Right renal pelvis (tissue), 4 donors: ENCODE data around the gene MICOS13. TPM values are rescaled to one million over a fixed set of nuclear protein-coding genes. Genes with fewer than 3 reads are reported as not detected.
"Not testable (repeated sequence)": the region's sequence is repeated elsewhere in the genome, so short reads cannot be mapped to it uniquely, and the experiment has no call there.

ENCODE experiments used
- DNase-seq, 4 donors: peaks; one replicate each; pipeline ENCODE4 v3.0.0-alpha.2; 2013; ENCODE audit warnings: low read depth in 4 of 4, low spot score in 3 of 4, missing footprints in 1 of 4
- polyA plus RNA-seq, 4 donors: library from polyadenylated mRNA; unstranded; fragments of 120-200 nt; gene quantifications; one replicate each; pipeline ENCODE4 v1.2.1, GENCODE V29; 2013; ENCODE audit not compliant: insufficient read length in 4 of 4

The MICOS13 gene
- polyA plus RNA-seq, 4 donors = 34.0 to 57.9 (median 38.4) TPM

DNA sequence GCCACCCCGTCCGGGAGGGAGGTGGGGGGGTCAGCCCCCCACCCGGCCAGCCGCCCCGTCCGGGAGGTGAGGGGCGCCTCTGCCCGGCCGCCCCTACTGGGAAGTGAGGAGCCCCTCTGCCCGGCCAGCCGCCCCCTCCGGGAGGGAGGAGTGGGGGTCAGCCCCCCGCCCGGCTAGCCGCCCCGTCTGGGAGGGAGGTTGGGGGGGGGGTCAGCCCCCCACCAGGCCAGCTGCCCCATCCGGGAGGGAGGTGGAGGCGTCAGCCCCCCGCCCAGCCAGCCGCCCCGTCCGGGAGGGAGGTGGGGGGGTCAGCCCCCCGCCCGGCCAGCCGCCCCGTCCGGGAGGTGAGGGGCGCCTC lies 21.7 kb upstream of the MICOS13 start:
- not testable (repeated sequence) for DNase-seq

DNA sequence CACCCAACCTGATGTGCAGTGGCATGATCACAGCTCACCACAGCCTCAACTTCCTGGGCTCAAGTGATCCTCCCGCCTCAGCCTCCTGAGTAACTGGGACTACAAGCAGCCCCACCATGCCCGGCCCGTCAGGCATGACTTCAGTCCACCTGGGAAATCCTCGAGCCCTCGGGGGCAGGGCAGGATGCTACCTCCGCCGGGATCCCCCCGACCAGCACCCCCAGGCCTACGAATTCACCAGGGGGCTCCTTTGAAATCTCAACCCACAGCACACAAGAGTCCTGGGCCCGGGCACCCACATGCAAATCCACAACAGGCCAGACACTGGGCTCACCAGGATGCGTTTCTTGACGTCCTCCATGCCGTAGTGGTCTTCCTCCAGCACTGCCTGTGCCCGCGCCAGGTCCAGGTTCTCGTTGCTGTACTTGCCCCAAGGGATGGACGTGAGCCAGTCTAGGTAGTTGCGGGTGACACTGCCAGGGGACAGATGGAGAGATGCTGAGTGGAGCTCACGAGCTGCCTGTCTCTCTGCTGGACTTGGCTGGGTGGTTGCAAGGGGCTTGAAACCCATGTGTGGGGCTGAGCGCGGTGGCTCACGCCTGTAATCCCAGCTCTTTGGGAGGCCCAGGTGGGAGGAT lies 20.3 kb upstream of the MICOS13 start:
- DNase-seq = no peak

DNA sequence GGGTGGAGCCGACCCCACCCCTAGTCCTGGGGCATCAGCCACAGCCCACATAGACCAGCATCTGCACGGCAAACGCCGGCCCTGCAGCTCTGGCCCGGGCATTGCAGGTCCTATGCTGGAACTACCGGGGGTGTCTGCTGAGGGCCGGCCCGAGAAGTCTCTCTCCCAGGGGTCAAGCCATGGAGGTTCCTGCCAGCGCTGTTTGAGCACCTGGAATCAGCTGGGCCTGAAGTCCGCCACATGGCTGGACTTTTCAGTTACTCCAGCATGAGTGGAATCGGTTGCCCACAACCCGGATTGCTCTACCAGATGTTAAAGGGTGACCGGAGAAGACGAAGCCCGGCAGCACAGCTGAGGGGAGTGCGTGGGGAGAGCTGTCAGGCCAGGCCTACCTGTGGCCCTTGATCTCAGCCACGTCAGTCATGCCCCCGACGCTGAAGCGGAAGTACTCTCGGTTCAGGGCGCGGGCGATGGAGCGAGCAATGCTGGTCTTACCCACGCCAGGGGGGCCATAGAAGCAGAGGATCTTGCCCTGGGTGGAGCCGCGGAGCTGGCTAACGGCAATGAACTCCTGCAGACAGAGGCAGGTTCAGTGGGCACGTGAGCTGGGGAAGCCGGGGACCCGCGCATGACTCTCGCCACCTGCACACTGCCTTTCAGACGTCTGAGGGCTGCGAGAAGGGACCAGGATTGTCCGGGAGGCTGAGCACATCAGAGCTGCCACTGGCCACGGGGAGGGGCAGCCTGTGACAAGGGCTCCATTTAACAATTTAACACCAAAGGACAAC lies 18.5 kb upstream of the MICOS13 start:
- DNase-seq = no peak

DNA sequence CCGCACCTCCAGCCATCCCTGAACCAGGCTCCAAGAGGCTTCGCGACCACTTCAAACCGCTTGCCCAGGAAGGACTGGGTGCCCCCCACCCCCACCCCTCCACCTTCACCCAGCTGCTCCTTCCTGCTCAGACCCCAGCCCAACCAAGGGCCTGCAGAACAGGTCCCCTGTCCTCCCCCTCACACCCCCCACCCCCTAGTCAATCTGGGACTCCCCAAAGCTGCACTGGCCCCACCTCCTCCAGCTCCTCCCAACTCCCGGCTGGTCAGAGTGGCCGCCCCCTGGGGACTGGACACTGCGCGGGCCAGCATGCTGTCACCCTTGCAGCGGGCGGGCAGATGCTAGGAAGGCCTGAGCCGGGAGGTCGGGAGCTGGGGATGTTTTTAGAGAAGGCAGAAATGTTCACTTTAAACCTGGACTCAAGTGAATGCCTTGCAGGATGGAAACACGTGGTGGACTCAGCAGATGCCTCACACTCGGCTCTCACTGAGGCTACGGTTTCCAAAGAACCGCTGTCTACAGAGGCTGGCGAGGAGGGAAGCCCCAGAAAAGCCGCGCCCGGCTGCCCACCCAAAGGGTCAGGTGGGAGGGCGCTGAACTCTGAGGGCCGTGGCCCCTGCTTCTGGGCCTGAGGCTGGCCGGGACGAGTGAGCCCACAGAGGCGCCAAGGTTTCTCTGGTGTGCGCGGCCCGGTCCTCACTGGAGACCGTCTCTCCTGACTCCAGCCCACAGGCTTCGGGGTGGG lies 17.7 kb upstream of the MICOS13 start:
- DNase-seq = no peak

DNA sequence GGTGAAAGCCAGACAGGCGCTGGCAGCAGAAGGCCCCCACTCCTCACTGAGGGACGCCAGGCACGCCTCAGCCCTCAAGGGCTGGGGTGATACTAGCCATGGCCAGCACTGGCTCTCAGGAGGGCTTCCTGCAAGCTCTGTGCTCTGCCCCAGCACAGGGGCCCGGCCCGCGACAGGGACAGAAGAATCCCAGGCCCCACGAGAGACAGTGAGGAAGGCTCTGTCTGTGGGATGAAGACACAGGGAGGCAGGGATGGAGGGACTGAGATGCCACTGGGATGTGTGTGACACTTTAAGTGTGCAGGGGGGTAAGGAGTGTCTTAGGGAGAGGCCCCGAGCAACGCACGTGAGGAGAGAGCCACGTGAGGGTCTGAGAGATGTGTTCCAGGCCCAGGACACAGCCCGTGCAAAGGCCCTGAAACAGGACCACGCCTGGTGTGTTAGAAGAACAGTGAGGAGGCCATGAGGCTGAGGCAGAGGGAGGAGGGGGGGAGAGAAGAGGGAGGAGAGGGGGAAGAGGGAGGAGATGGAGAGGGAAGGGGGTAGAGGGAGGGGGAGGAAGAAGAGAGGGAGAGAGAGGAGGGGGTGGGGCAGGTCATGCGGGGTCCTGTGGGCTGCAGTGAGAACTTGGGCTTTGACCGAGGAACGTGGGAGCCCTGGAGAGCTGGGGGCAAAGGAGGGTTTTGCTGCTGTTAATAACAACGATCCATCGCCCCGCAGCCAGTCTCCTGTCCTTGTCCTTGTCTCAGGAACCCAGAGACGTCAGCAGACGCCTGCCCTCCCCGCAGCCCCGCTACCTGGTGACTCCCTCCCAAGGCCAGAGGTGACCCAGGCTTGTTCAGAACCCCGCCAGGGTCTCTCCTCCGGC lies 16.9 kb upstream of the MICOS13 start:
- no peak for DNase-seq

DNA sequence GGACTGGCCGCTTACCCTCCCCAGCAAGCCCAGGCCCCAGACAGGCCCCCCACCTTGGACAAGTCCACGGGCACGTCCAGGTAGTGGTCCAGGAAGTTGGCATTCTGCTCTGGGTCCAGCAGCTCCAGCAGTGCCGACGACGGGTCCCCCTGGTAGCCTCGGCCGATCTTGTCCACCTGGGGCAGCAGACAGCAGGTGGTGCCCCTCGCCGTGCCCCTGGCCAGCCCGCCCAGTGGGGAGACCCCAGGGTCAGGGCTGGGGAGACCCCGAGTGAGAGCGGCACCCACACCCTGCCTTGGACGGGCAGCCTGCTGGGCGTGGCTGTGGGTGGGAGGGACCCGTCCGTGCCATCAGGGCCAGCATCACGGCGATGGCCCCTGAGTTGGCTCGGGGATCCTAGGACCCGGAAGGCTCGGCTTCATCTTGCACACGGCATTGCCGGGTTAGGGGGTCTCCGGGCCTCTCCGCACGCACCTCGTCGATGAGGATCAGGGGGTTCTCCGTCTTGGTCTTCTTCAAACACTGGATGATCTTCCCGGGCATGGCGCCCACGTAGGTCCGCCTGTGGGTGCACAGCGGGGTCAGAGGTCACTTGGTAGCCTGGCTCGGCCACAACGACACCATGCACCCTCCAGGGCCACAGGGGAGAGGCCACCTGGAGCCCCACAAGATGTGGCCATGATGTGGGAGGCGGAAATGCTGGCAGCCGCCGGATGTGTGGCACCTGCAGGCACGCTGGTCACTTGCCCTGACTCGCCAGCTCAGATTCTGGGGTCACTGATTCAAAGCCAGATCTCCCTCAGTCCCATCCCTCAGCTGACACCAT lies 16.1 kb upstream of the MICOS13 start:
- DNase-seq = no peak

DNA sequence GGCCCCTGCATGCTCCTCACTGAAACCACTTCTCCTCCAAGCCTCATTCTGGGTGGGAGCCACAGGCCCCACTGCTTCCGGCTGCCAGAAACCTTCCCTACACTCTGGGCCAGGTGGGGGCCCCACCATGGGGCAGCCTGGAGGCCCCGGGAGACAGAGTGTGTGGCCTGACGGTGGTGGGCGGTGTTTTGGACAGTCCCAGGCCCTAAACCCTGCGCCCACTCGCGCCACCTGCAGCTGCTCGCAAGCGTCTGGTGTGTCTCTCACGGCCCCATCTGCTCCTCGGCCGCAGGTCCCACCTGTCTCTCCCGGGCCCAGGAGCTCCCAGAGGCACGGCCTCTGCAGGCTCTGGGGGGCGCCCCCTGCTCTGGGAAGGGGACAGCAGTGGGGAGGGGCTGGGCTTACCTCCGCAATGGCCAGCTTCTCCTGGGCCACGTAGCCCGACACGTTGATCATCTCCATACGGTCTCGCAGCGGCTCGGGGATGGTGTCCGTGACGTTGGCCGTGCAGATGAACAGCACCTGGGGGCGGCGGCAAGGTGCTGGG lies 15.4 kb upstream of the MICOS13 start:
- DNase-seq = no peak

DNA sequence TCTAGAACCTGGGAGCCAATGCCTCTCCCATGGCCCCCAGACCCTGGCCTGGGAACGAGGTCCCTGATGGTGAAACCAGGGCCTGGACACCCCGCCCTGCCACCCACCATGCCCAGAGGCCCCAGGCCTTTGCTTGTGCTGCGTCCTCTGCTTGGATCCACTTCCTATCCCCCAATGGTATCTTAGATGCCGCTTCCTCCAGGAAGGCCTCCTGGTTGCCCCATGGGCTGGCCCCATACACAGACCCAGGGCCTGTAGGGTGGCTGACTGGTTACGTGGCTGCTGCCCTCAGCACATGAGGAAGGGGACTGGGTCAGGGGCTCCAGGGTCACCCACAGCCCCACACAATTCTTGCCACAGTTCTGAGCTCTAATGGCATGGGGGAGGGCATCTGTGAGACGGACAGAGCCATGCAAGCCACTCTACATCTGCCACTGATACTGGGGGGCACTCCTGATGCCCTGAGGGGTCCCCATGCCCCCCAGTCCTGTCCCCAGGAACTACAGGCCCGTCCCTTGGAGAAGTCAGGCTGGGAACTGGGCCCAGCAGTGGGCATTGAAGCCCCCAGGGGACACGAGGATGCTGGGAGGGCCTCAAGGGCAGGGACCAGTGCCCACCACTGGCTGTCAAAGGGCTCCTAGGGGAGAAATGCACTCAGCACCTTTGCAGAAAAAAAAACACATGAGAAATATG lies 14.8 kb upstream of the MICOS13 start:
- DNase-seq = no peak

DNA sequence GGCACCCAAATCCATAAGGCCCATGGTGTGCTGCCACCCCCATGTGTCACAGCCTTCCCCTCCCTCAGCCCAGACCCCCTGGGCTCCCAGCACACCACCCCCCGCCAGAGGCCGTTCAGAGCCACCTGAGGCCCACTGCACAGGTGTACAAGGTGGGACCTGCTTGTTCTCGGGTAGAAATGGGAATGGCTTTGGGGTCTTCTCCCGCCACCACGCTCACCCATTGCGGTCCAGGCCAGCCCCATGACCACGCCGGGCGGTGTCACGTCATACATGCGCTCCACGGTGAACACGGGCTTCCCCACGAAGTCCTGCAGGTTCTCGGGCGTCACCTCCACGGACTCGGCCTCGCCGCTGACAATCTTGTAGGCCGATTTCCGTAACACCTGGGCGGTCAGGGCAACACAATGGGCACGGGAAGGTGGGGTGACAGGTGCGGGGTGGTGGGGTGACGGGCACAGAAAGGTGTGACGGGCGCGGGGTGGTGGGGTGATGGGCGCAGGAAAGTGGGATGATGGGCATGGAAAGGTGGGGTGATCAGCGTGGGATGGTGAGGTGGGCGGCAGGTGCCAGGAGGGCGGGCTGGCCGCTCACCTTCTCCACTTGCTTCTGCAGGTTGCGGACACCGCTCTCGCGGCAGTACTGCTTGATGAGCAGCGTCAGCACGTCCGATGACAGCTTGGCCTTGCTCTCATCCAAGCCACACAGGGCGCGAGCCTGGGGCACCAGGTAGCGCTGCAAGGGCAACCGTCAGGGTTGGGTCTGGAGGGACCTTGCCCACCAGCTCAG lies 14.0 kb upstream of the MICOS13 start:
- no peak for DNase-seq

DNA sequence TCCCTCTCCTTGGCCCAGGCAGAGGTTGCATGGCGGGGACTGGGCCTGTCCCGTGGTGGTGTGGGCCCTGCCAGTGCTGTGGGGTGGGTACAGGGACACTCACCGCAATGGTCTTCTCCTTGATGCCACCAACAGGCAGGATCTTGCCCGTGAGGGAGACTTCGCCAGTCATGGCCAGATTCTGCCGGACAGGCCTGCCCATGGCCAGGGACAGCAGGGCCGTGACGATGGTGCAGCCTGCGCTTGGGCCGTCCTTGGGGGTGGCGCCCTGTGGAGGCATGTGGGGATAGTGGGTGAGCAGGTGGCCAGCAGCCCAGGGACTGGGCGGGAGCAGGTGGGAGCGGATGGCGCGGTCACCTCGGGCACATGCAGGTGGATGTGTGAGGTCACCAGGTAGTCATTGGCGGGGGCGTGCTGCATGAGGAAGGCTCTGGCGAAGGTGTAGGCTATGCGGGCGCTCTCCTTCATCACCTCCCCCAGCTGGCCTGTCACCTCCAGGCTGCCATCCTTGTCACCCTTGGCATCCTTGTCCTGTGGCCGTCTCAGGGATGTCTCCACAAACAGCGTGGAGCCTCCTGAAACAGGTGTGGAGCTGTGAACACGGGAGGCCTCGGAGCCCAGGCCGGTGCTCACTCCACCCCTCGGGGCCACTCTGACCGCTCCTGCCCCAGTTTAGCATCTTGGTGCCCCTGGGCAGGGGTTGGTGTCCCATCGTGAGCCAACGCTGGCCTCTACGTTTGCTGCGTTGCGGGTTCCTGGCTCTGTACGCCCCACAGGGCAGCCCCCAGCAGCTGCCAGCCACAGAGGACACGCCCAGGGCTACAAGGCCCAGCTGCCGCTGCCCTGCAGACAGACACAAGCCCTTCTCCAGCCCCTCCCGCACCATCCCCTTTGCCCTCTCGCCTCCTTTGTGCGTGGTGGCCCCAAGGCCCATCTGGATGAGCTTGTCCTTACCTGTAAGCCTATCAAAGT lies 13.2 kb upstream of the MICOS13 start:
- DNase-seq = no peak

DNA sequence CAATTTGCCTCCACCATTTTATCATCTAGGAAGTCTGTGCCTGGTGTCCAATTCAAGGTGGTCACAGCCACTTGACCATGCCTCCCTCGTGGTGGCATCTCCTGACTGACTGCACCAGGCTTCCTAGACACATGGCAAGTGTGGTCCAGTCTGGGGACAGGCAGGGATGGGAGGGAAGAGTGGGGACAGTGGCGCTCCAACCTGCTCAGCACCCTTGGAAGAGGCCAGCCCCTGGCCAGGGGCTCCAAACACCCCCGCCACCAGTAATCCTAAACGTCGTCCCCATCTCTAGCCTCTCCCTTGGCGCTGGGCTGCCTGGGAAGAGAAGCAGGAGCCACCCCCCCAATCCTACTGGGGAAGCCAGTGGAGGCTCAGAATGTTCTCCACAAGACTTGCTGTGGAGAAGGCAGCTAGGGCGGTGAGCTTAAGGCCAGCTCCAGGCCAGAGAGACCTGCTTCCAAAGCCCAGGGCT lies 12.4 kb upstream of the MICOS13 start:
- DNase-seq = no peak

DNA sequence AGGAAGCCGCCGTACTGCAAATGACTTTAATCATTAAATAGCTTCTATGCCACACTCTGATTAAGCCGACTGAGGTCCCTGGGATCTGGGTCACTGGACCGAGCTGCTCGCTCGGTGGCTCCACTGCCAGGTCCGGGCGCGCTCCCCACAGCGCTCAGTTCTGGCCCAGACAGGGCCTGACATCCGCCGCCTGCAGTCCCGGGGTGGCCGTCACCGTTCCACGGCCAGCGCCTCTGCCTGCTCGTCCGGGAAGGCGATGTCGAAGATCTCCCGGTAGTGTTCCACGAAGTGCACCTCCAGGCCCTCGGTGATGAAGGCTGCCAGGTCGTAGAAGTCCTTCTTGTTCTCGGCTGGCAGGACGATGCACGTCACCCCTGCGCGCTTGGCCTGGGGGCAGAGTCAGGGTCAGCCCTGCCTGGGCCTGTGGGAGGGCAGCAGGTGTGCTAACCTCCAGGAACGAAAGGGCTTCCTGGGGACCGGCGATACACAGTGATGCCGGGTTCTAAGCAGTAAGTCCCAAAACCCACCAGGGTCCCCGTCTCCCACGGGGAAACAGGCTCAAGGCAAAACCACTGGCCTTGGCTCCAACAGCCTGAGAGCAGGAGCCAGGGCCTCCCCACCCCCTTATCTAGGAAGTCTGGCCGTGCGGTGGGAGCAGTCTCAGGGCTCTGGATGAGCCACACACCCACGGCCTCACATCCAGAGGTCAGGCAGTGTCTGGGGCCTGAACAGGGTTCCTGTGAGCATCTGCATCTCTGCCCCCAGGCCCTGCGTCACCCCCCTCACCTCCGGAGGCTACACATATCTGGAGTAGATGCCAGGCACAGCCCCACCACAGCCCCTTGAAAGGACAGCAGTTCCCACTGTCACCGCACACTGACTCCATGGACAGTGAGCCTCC lies 11.8 kb upstream of the MICOS13 start:
- DNase-seq = no peak

DNA sequence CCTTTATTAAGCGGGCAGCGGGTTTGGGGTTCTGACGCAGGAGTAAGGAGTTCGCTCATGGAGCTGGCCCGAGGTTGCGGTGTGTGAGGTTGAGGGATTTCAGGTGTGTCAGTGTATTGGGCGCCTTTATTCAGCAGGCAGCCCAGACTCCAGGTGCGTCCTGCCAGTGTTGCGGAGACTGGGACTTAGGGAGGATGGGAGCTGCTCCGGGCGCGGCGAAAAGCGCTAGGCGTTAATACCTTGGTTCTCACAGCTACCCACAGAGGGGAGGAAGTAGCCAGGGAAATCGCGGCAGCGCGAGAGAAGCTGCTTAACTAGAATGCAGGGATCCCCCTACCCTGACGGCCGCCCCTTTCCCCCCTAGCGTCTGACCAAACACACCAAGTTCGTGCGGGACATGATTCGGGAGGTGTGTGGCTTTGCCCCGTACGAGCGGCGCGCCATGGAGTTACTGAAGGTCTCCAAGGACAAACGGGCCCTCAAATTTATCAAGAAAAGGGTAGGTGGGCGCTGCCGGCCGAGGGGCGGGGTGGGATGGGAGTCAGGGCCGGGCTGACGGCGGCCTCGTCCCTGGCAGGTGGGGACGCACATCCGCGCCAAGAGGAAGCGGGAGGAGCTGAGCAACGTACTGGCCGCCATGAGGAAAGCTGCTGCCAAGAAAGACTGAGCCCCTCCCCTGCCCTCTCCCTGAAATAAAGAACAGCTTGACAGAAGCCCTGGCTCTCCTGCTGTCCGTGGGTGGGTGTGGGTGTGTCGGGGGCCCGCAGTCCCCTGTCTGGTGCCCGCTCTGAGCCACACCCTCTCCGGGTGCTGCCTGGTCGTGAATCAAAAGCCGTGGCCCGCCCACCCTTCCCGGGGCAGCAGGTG lies 10.9 kb upstream of the MICOS13 start:
- DNase-seq = peak in 1 of 4 donors; percentile 17

DNA sequence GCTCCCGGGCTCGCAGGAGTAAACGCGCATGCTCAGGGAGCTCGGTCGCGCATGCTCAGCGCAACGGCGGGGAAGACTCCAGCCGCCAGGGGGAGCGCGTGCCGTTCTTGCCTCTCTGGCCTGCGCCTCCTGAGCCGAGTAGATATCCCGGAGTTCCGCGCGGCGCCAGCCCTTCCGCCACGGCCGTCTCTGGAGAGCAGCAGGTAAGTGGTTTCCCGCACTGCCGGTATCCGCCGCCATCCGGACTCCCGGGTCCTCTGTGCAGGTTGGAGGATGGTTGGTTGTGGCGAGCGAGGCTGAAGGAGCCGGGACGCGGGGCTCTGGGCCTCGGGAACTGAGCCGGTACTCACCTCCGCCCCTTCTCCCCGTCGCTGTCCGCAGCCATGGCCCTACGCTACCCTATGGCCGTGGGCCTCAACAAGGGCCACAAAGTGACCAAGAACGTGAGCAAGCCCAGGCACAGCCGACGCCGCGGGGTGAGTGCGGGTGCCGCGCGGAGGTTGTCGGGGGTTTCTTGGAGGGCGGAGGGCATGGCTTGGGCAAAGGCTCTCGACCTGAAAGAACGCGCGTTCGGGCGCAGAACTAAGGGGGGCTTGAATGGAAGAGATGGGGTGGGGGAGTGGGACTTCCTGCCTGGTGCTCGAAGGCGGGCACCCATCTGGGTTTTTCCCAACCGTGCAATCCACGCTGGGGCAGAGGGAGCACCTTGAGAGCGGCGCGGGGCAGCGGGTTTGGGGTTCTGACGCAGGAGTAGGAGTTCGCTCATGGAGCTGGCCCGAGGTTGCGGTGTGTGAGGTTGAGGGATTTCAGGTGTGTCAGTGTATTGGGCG lies 10.0 kb upstream of the MICOS13 start, which contains the start of gene RPL36:
RPL36 (plus strand) TSS at position 171 of the 830 bp plus-strand sequence; CDS start at position 384, 213 bp downstream.
- DNase-seq = peak; percentile 93 to 99 (median 94)
